Gastroesophageal sphincter (tissue), 3 donors: Measurements from ENCODE around the gene MAPKAPK3.

ENCODE experiments used
- EP300 ChIP-seq: sonication (generic); formaldehyde crosslinking; IDR thresholded peaks from one replicate; pipeline ENCODE4 v1.6.1; 2017; ENCODE audit warnings: antibody characterized with exemption, mild to moderate bottlenecking
- POLR2A ChIP-seq, 2 donors: fragments of 450-650 bp; IDR thresholded peaks; one replicate each; pipeline ENCODE4 v1.6.1; 2017; ENCODE audit warnings: antibody characterized with exemption in 2 of 2, mild to moderate bottlenecking in 2 of 2, moderate library complexity in 1 of 2
- POLR2AphosphoS5 ChIP-seq: sonication (generic); formaldehyde crosslinking; IDR thresholded peaks from one replicate; pipeline ENCODE4 v1.6.1; 2017; ENCODE audit warnings: antibody characterized with exemption
- TF ChIP-seq, protein P1 (sequence below), 4 experiments: fragments of 200-600 bp in 2 of 4; fragments of 450-650 bp in 2 of 4; sonication (generic) in 1 of 4; IDR thresholded peaks; one replicate each; pipeline ENCODE4 v1.5.1; 2017 to 2019; ENCODE audit warnings: antibody characterized with exemption in 4 of 4, mild to moderate bottlenecking in 2 of 4, moderate library complexity in 2 of 4

GRCh38 chr3:50653937-50654595 lies 37.1 kb downstream of the MAPKAPK3 start:
- TF ChIP-seq, protein P1, sequence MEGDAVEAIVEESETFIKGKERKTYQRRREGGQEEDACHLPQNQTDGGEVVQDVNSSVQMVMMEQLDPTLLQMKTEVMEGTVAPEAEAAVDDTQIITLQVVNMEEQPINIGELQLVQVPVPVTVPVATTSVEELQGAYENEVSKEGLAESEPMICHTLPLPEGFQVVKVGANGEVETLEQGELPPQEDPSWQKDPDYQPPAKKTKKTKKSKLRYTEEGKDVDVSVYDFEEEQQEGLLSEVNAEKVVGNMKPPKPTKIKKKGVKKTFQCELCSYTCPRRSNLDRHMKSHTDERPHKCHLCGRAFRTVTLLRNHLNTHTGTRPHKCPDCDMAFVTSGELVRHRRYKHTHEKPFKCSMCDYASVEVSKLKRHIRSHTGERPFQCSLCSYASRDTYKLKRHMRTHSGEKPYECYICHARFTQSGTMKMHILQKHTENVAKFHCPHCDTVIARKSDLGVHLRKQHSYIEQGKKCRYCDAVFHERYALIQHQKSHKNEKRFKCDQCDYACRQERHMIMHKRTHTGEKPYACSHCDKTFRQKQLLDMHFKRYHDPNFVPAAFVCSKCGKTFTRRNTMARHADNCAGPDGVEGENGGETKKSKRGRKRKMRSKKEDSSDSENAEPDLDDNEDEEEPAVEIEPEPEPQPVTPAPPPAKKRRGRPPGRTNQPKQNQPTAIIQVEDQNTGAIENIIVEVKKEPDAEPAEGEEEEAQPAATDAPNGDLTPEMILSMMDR (IDR thresholded peaks at IDR 0.05), result no peak
- TF ChIP-seq POLR2A (IDR thresholded peaks at IDR 0.05) (no peak), EP300 (no peak), POLR2AphosphoS5 (no peak)
